GM18870 (cell line): ENCODE data around the gene PROCR.
"Not testable (repeated sequence)": the region's sequence is repeated elsewhere in the genome, so short reads cannot be mapped to it uniquely, and the experiment has no call there.

Source experiments
- ATAC-seq: cut with Tn5 transposase; IDR thresholded peaks from one replicate; pipeline ENCODE4 v1.9.1; 2021; ENCODE audit warnings: moderate library complexity; ENCODE audit not compliant: unreplicated experiment

The PROCR gene

GRCh38 chr20:35192118-35192872, 20.4 kb downstream of the PROCR start:
- ATAC-seq: no peak

- not testable (repeated sequence) for ATAC-seq
Measured at GRCh38 chr20:35193031-35193791, 21.3 kb downstream of the PROCR start.

GRCh38 chr20:35196313-35196712, 24.4 kb downstream of the PROCR start:
- ATAC-seq: no peak

GRCh38 chr20:35199740-35200139, 27.9 kb downstream of the PROCR start:
- ATAC-seq: no peak

- ATAC-seq: no peak
Measured at GRCh38 chr20:35200267-35200666, 28.4 kb downstream of the PROCR start.

GRCh38 chr20:35201467-35201866, 29.6 kb downstream of the PROCR start:
- ATAC-seq: not testable (repeated sequence)

GRCh38 chr20:35206802-35207201, 34.9 kb downstream of the PROCR start:
- ATAC-seq: no peak

GRCh38 chr20:35207950-35208611, 36.2 kb downstream of the PROCR start:
- ATAC-seq: no peak

GRCh38 chr20:35215066-35215956, 43.4 kb downstream of the PROCR start:
- no peak for ATAC-seq

- no peak for ATAC-seq
Measured at GRCh38 chr20:35216541-35216940, 44.7 kb downstream of the PROCR start.

GRCh38 chr20:35223941-35224340, 52.1 kb downstream of the PROCR start:
- no peak for ATAC-seq

GRCh38 chr20:35224536-35224935, 52.7 kb downstream of the PROCR start:
- ATAC-seq: no peak

- no peak for ATAC-seq
Measured at GRCh38 chr20:35225319-35226125, 53.6 kb downstream of the PROCR start.

GRCh38 chr20:35226126-35226883, 54.4 kb downstream of the PROCR start, which contains the start of gene MMP24:
Gene MMP24, plus strand, starts transcription at chr20:35226690. Its CDS starts 49 bp downstream, at chr20:35226739.
- ATAC-seq: no peak
